ENCODE measurements around the gene MARS2.

- TF ChIP-seq TAF1 (IDR thresholded peaks at IDR 0.05; ENCODE audit: low read depth, low read length) (no peak), POLR2AphosphoS5 (IDR thresholded peaks at IDR 0.05; ENCODE audit: low read depth, low read length) (no peak), POLR2A (IDR thresholded peaks at IDR 0.05; ENCODE audit: low read depth, low read length) (no peak)
Measured at GRCh38 chr2:197727011-197727410, 21.8 kb downstream of the MARS2 start.

All from GM12891 (cell line).